Loucy (cell line): Measurements from ENCODE around the gene OPRL1.
"Not testable (repeated sequence)": the region's sequence is repeated elsewhere in the genome, so short reads cannot be mapped to it uniquely, and the experiment has no call there.

Experiments used
- H2AFZ ChIP-seq: fragments of 200-600 bp; sonication (generic); 2 replicates; pipeline ENCODE4 v1.6.0; 2016; ENCODE audit warnings: antibody characterized with exemption, mild to moderate bottlenecking, low read length, moderate library complexity
- H3F3A ChIP-seq: fragments of 200-600 bp; 2 replicates; pipeline ENCODE4 v1.6.0; 2016; ENCODE audit warnings: antibody characterized with exemption, low read depth, mild to moderate bottlenecking
- H3K27me3 ChIP-seq: fragments of 200-600 bp; sonication (generic); 2 replicates; pipeline ENCODE4 v1.6.1; 2014; ENCODE audit warnings: low read length, mild to moderate bottlenecking; ENCODE audit not compliant: insufficient read depth, poor library complexity, severe bottlenecking
- H3K36me3 ChIP-seq: fragments of 200-600 bp; sonication (generic); 2 replicates; pipeline ENCODE4 v1.6.1; 2016; ENCODE audit warnings: low read length; ENCODE audit not compliant: insufficient read depth
- H3K4me1 ChIP-seq: fragments of 200-600 bp; sonication (generic); 2 replicates; pipeline ENCODE4 v1.5.1; 2014; ENCODE audit warnings: low read length, mild to moderate bottlenecking; ENCODE audit not compliant: insufficient read depth, poor library complexity, severe bottlenecking
- H3K4me2 ChIP-seq: fragments of 200-600 bp; sonication (generic); 2 replicates; pipeline ENCODE4 v1.6.0; 2014; ENCODE audit warnings: antibody characterized with exemption, low read length, low read depth, mild to moderate bottlenecking; ENCODE audit not compliant: poor library complexity, severe bottlenecking
- H3K4me3 ChIP-seq: fragments of 200-600 bp; sonication (generic); 2 replicates; pipeline ENCODE4 v1.5.1; 2014; ENCODE audit warnings: low read length, mild to moderate bottlenecking, mixed read lengths; ENCODE audit not compliant: poor library complexity, severe bottlenecking
- H3K79me2 ChIP-seq: fragments of 200-600 bp; sonication (generic); 2 replicates; pipeline ENCODE4 v1.6.1; 2014; ENCODE audit warnings: low read length; ENCODE audit not compliant: insufficient read depth
- H3K9ac ChIP-seq: fragments of 200-600 bp; sonication (generic); 2 replicates; pipeline ENCODE4 v1.6.0; 2014; ENCODE audit warnings: mild to moderate bottlenecking, low read depth, low read length, moderate library complexity; ENCODE audit not compliant: poor library complexity, severe bottlenecking
- H3K9me2 ChIP-seq: fragments of 200-600 bp; sonication (generic); replicated peaks from 2 replicates; pipeline ENCODE4 v1.6.1; 2016; ENCODE audit warnings: low read depth, low read length, mixed read lengths
- H3K9me3 ChIP-seq: fragments of 200-600 bp; sonication (generic); 2 replicates; pipeline ENCODE4 v1.6.1; 2014; ENCODE audit warnings: mild to moderate bottlenecking, antibody characterized with exemption, low read length, low read depth; ENCODE audit not compliant: insufficient read depth
- H4K20me1 ChIP-seq: fragments of 200-600 bp; sonication (generic); 2 replicates; pipeline ENCODE4 v1.6.0; 2014; ENCODE audit warnings: antibody characterized with exemption, low read length, mild to moderate bottlenecking; ENCODE audit not compliant: insufficient read depth, poor library complexity, severe bottlenecking
- CTCF ChIP-seq: fragments of 200-600 bp; sonication (generic); conservative IDR thresholded peaks from 2 replicates; pipeline ENCODE4 v1.5.1; 2014; ENCODE audit warnings: mild to moderate bottlenecking, antibody characterized with exemption, low read length
- EZH2phosphoT487 ChIP-seq: fragments of 200-600 bp; IDR thresholded peaks from 2 replicates; pipeline ENCODE4 v1.6.1; 2018; ENCODE audit warnings: antibody characterized with exemption, mild to moderate bottlenecking, moderate library complexity, borderline replicate concordance

The OPRL1 gene

GRCh38 chr20:64119681-64120341 lies 39.9 kb downstream of the OPRL1 start:
- Histone ChIP-seq H3K36me3 (no peaks in the 10 kb centered on the region), H2AFZ (peak overlapping the region; percentile 61; the same call in 1 of the 2 replicates), H4K20me1 (no peaks in the 10 kb centered on the region), H3K4me3 (peak overlapping the region; percentile 21), H3K4me2 (peak overlapping the region; percentile 71), H3K4me1 (peaks cover 9% of the 10 kb centered on the region), H3K9me2 (no peaks in the 10 kb centered on the region), H3K9me3 (no peaks in the 10 kb centered on the region), H3K27me3 (no peaks in the 10 kb centered on the region), H3F3A (no peaks in the 10 kb centered on the region), H3K79me2 (no peaks in the 10 kb centered on the region), H3K9ac (peak overlapping the region; percentile 42)
- TF ChIP-seq EZH2phosphoT487: no peak
- TF ChIP-seq CTCF: no peak

- no peak overlapping the region for H3K4me2 ChIP-seq
Measured at GRCh38 chr20:64121586-64121985, 41.7 kb downstream of the OPRL1 start.

GRCh38 chr20:64122927-64123326 lies 43.0 kb downstream of the OPRL1 start:
- H3K9me2 ChIP-seq, H3K36me3 ChIP-seq, H3K4me1 ChIP-seq, H2AFZ ChIP-seq, H3K9ac ChIP-seq, H3K4me3 ChIP-seq, H3K9me3 ChIP-seq, H3K79me2 ChIP-seq, H3K4me2 ChIP-seq, H4K20me1 ChIP-seq, H3K27me3 ChIP-seq, H3F3A ChIP-seq: not testable (repeated sequence)

More at GRCh38 chr20:64121586-64121985, 41.7 kb downstream of the OPRL1 start:
- H3K9ac ChIP-seq: no peak overlapping the region
- H3K9me2 ChIP-seq: no peaks in the 10 kb centered on the region
- no peaks in the 10 kb centered on the region for H3K79me2 ChIP-seq
- no peaks in the 10 kb centered on the region for H3K36me3 ChIP-seq
- H3F3A ChIP-seq: no peaks in the 10 kb centered on the region
- no peaks in the 10 kb centered on the region for H4K20me1 ChIP-seq
- no peaks in the 10 kb centered on the region for H3K9me3 ChIP-seq
- TF ChIP-seq EZH2phosphoT487: no peak
- no peak for TF ChIP-seq CTCF
- no peaks in the 10 kb centered on the region for H3K27me3 ChIP-seq
- no peak overlapping the region for H3K4me3 ChIP-seq
- peaks cover 9% of the 10 kb centered on the region for H3K4me1 ChIP-seq
- no peak overlapping the region for H2AFZ ChIP-seq

- not testable (repeated sequence) for H3K36me3 ChIP-seq, H3K4me2 ChIP-seq, H3K9ac ChIP-seq, H3K79me2 ChIP-seq, H3K9me3 ChIP-seq, H3K4me1 ChIP-seq, H3F3A ChIP-seq, H4K20me1 ChIP-seq, H3K4me3 ChIP-seq, H3K27me3 ChIP-seq, H2AFZ ChIP-seq, H3K9me2 ChIP-seq
Measured at GRCh38 chr20:64123517-64123916, 43.6 kb downstream of the OPRL1 start.
